ENCODE measurements around the gene IL7R.

DNA sequence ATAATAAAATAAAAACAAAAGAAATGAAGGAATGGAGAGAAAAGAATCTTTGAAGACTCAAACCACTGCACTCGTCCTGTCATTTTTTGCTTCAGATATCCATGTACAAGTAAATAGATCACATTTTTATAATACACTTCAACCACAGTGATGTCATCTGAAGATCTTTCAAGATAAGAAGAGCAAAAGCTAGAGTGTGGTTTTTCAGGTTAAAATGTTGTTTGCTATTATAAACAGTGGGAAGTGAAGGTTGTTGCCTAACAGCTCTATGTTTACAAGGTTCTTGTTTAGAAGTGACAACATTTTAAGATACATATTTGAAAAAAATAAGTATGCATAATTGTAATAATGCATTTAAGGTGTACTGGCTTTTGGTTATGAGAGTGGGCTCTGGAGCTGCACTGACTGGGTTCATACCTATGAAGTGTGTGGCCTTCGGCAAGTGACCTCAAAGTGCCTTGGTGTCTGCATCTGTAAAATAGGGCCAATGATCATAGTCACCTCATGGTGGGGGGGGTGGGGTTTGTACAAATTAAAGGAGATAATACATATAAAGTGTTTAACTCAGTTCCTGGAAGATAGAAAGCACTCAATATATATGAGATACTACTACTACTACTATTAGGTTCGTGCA is 45.5 kb upstream of the IL7R start:
- TF ChIP-seq TAF1 (IDR thresholded peaks at IDR 0.05; ENCODE audit: low read depth, low read length) (no peak), POLR2AphosphoS5 (IDR thresholded peaks at IDR 0.05; ENCODE audit: low read depth, low read length) (no peak), PAX5 (IDR thresholded peaks at IDR 0.05; ENCODE audit: insufficient read depth, low read length, severe bottlenecking) (no peak), POLR2A (IDR thresholded peaks at IDR 0.05; ENCODE audit: low read depth, low read length) (no peak)
